Liver (tissue), 9 donors: ENCODE results near the gene POLA1. TPM values are rescaled to one million over a fixed set of nuclear protein-coding genes. Genes with fewer than 3 reads are reported as not detected.

Source experiments
- DNase-seq: peaks from one replicate; pipeline ENCODE4 v3.0.0-alpha.2; 2017; ENCODE audit warnings: low spot score
- H3K27ac ChIP-seq, 2 donors: one replicate each; pipeline ENCODE4 v1.7.0; 2013; ENCODE audit warnings: inconsistent platforms in 2 of 2, low read length in 2 of 2, control low read depth in 1 of 2, low read depth in 1 of 2, mild to moderate bottlenecking in 1 of 2
- H3K27me3 ChIP-seq, 4 donors: one replicate each; pipeline versions ENCODE4 v1.6.1 to v1.7.0; 2013; ENCODE audit warnings: low read length in 3 of 4, inconsistent platforms in 1 of 4, mild to moderate bottlenecking in 1 of 4, moderate library complexity in 1 of 4; ENCODE audit not compliant: control insufficient read depth in 4 of 4, insufficient read depth in 4 of 4
- H3K36me3 ChIP-seq, 4 donors: one replicate each; pipeline versions ENCODE4 v1.6.1 to v1.7.0; 2013; ENCODE audit warnings: low read length in 3 of 4, mild to moderate bottlenecking in 3 of 4, low read depth in 1 of 4, moderate library complexity in 1 of 4; ENCODE audit not compliant: control insufficient read depth in 4 of 4, insufficient read depth in 3 of 4
- H3K4me1 ChIP-seq, 4 donors: one replicate each; pipeline versions ENCODE4 v1.6.1 to v1.7.0; 2013; ENCODE audit warnings: low read length in 3 of 4, mild to moderate bottlenecking in 3 of 4, moderate library complexity in 1 of 4; ENCODE audit not compliant: control insufficient read depth in 4 of 4, insufficient read depth in 4 of 4
- H3K4me3 ChIP-seq, 3 donors: one replicate each; pipeline versions ENCODE4 v1.6.1 to v1.7.0; 2013; ENCODE audit warnings: low read length in 3 of 3, control low read depth in 1 of 3, low read depth in 1 of 3, mild to moderate bottlenecking in 1 of 3
- H3K9ac ChIP-seq, 2 donors: one replicate each; pipeline ENCODE4 v1.7.0; 2013; ENCODE audit warnings: low read length in 2 of 2, mild to moderate bottlenecking in 2 of 2, moderate library complexity in 2 of 2, control low read depth in 1 of 2, low read depth in 1 of 2
- H3K9me3 ChIP-seq, 4 donors: one replicate each; pipeline versions ENCODE4 v1.6.1 to v1.7.0; 2013; ENCODE audit warnings: low read length in 3 of 4; ENCODE audit not compliant: control insufficient read depth in 4 of 4
- ATF3 ChIP-seq: IDR thresholded peaks from 2 replicates; pipeline ENCODE4 v1.6.1; 2016; ENCODE audit warnings: antibody characterized with exemption
- CTCF ChIP-seq: fragments of 150-350 bp; IDR thresholded peaks from 2 replicates; pipeline ENCODE4 v1.5.1; 2017; ENCODE audit warnings: improper control_type of control experiment, low read depth, low read length; ENCODE audit not compliant: missing input control
- EGR1 ChIP-seq, 2 donors: IDR thresholded peaks; 2 replicates each; pipeline ENCODE4 v1.6.1; 2016 to 2018; ENCODE audit warnings: antibody characterized with exemption in 2 of 2, low read depth in 2 of 2
- FOXA1 ChIP-seq: IDR thresholded peaks from 2 replicates; pipeline ENCODE4 v1.6.1; 2016; ENCODE audit warnings: antibody characterized with exemption
- FOXA2 ChIP-seq: IDR thresholded peaks from 2 replicates; pipeline ENCODE4 v1.6.1; 2016; ENCODE audit warnings: antibody characterized with exemption
- GABPA ChIP-seq, 2 donors: IDR thresholded peaks in 1 of 2; conservative IDR thresholded peaks in 1 of 2; 2 replicates each; pipeline ENCODE4 v1.6.1; 2016; ENCODE audit warnings: antibody characterized with exemption in 2 of 2, mild to moderate bottlenecking in 1 of 2, moderate library complexity in 1 of 2
- HNF4A ChIP-seq, 2 donors: conservative IDR thresholded peaks; 2 replicates each; pipeline ENCODE4 v1.6.1; 2016; ENCODE audit warnings: antibody characterized with exemption in 2 of 2, mild to moderate bottlenecking in 2 of 2
- HNF4G ChIP-seq: IDR thresholded peaks from 2 replicates; pipeline ENCODE4 v1.6.1; 2016; ENCODE audit warnings: antibody characterized with exemption
- JUND ChIP-seq, 2 donors: IDR thresholded peaks; 2 replicates each; pipeline ENCODE4 v1.6.1; 2016; ENCODE audit warnings: antibody characterized with exemption in 2 of 2
- MAX ChIP-seq: IDR thresholded peaks from 2 replicates; pipeline ENCODE4 v1.6.1; 2016; ENCODE audit warnings: antibody characterized with exemption
- NR2F2 ChIP-seq: IDR thresholded peaks from 2 replicates; pipeline ENCODE4 v1.6.1; 2016; ENCODE audit warnings: antibody characterized with exemption
- RAD21 ChIP-seq, 2 donors: IDR thresholded peaks; 2 replicates each; pipeline ENCODE4 v1.6.1; 2016; ENCODE audit warnings: antibody characterized with exemption in 2 of 2, mild to moderate bottlenecking in 2 of 2
- REST ChIP-seq: IDR thresholded peaks from 2 replicates; pipeline ENCODE4 v1.6.1; 2016; ENCODE audit warnings: antibody characterized with exemption, mild to moderate bottlenecking
- RXRA ChIP-seq, 2 donors: IDR thresholded peaks; 2 replicates each; pipeline ENCODE4 v1.6.1; 2017 to 2018; ENCODE audit warnings: antibody characterized with exemption in 2 of 2, mild to moderate bottlenecking in 1 of 2
- SP1 ChIP-seq: IDR thresholded peaks from 2 replicates; pipeline ENCODE4 v1.6.1; 2018; ENCODE audit warnings: antibody characterized with exemption, mild to moderate bottlenecking
- TAF1 ChIP-seq: conservative IDR thresholded peaks from 2 replicates; pipeline ENCODE4 v1.6.1; 2016; ENCODE audit warnings: antibody characterized with exemption, mild to moderate bottlenecking
- YY1 ChIP-seq: IDR thresholded peaks from 2 replicates; pipeline ENCODE4 v1.6.1; 2016; ENCODE audit warnings: antibody characterized with exemption, mild to moderate bottlenecking
- ZBTB33 ChIP-seq: IDR thresholded peaks from 2 replicates; pipeline ENCODE4 v1.6.1; 2016; ENCODE audit warnings: antibody characterized with exemption
- WGBS: extraction: QIAGEN DNeasy Blood & Tissue Kit; methylation state at CpG from one replicate; pipeline ENCODE4 v1.1.7; 2013; 5-methylcytosine and 5-hydroxymethylcytosine counted together
- polyA plus RNA-seq, 2 donors: library from polyadenylated mRNA; stranded (reverse) in 1 of 2; unstranded in 1 of 2; fragments of 200-250 nt in 1 of 2; fragments of >200 nt in 1 of 2; fragmentation: Nextera tagmentation in 1 of 2; extraction: Ambion mirVana in 1 of 2; gene quantifications; one replicate each; pipeline versions ENCODE4 v1.2.1 to v1.2.3, GENCODE V29; 2013 to 2015
- total RNA-seq, 2 donors: library from RNA; depleted of rRNA; stranded (reverse); fragments of >200 nt; gene quantifications; one replicate each; pipeline ENCODE4 v1.2.3, GENCODE V29; 2014
- donor health status: healthy.
- donor health status: healthy.
- donor health status: healthy.
- donor health status: healthy.
- donor health status: healthy.

POLA1 gene
- total and polyA plus RNA-seq, 4 donors = 0.93 to 12.7 (median 4.3) TPM

GRCh38 chrX:25009407-25009806 lies 315.7 kb downstream of the POLA1 start:
- 29% methylated on average over 7 of the region's 7 CpGs for WGBS
- no peak overlapping the region for H3K27ac ChIP-seq
- H3K9ac ChIP-seq = no peak overlapping the region
- no peak for TF ChIP-seq CTCF
- no peak for TF ChIP-seq FOXA2
- TF ChIP-seq GABPA (IDR thresholded peaks at IDR 0.05 in 1 of 2, conservative IDR thresholded peaks at IDR 0.05 in 1 of 2) = no peak
- no peak for TF ChIP-seq RXRA (IDR thresholded peaks at IDR 0.05)
- TF ChIP-seq ATF3 = no peak
- no peak for TF ChIP-seq YY1
- no peak for TF ChIP-seq FOXA1
- no peak for TF ChIP-seq REST
- TF ChIP-seq HNF4G = no peak
- TF ChIP-seq SP1 = no peak
- no peak for TF ChIP-seq EGR1 (IDR thresholded peaks at IDR 0.05; ENCODE audit: low read depth in 2 of 2)
- no peak for TF ChIP-seq RAD21 (IDR thresholded peaks at IDR 0.05)
- TF ChIP-seq HNF4A (conservative IDR thresholded peaks at IDR 0.05) = no peak
- TF ChIP-seq JUND (IDR thresholded peaks at IDR 0.05) = no peak
- no peak for TF ChIP-seq NR2F2
- TF ChIP-seq TAF1 = no peak
- no peak for TF ChIP-seq ZBTB33
- no peak for TF ChIP-seq MAX
- no peak overlapping the region for H3K4me3 ChIP-seq
- peaks cover 0 to 12% (median 2%) of the 10 kb centered on the region in 4 donors for H3K27me3 ChIP-seq
- no peaks in the 10 kb centered on the region for H3K36me3 ChIP-seq
- no peak for DNase-seq
- no peaks in the 10 kb centered on the region for H3K9me3 ChIP-seq
- peaks cover 8 to 34% (median 16%) of the 10 kb centered on the region in 4 donors for H3K4me1 ChIP-seq
